Thyroid gland (tissue), 4 donors: ENCODE results near the gene ZNF593OS.

Experiments
- CTCF ChIP-seq, 6 experiments: fragments of 200-600 bp in 3 of 6; fragments of 450-650 bp in 3 of 6; sonication (generic) in 3 of 6; IDR thresholded peaks; one replicate each; pipeline ENCODE4 v1.5.1; 2016 to 2019; ENCODE audit warnings: antibody characterized with exemption in 6 of 6, mild to moderate bottlenecking in 2 of 6, inconsistent platforms in 1 of 6, moderate library complexity in 1 of 6
- POLR2A ChIP-seq, 2 donors: fragments of 450-650 bp; IDR thresholded peaks; one replicate each; pipeline ENCODE4 v1.6.1; 2017; ENCODE audit warnings: antibody characterized with exemption in 2 of 2, mild to moderate bottlenecking in 2 of 2, moderate library complexity in 1 of 2

- TF ChIP-seq CTCF (IDR thresholded peaks at IDR 0.05) (no peak), POLR2A (IDR thresholded peaks at IDR 0.05) (no peak)
These were observed 51.6 kb downstream of the ZNF593OS start for GRCh38 chr1:26119892-26120608.
